Stimulated activated CD4-positive, alpha-beta T cell treated with anti-CD3 and anti-CD28 coated beads, Interleukin-2, amount 100 ng/mL, for 48 hours (primary cell): ENCODE data around the gene SPATA19.
"Not testable (repeated sequence)": the region's sequence is repeated elsewhere in the genome, so short reads cannot be mapped to it uniquely, and the experiment has no call there.

ENCODE experiments used
- DNase-seq, 2 donors: peaks; one replicate each; pipeline ENCODE4 v3.0.0-alpha.2; 2020

The SPATA19 gene

DNA sequence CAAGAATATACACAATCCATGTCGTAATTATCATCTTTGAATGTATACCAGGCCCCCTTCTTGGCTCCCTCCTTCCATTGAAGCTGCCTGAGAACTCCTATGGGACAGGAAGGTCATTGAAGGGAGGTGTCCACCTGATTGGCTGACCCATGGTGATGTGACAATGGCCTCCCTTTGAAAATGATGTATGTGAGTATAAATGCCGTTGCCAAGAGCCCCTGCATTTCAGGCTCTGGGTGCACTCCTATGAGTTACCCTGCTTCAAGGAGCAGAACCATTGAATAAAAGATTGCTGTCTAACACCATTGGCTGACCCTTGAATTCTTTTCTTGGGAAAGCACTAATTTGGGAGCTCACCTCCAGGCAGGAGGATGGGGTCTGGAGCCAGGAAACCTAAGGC is at the start of gene SPATA19:
Gene SPATA19 (minus strand): TSS at position 101 of the 400 bp plus-strand sequence. CDS start 67 bp downstream, at position 34.
- DNase-seq = no peak

DNA sequence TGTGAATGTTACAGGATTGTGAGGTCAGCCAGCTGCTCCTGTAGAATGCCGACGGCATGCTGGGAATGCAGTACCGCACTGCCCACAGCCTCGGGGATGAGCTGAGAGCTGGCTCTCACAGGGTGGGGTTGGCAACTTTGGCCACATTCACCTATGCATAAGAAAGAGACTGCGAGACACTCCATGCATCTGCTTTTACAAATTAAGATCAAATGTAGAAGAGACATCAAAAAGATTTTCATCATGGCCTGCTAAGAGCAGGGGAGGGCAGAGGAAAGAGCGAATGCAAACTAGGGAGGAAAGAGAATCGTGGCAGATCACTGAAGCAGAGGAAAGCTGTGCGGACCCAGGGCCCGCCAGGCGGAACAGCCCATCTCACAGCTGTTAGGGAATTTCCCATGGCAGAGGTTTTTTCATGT is 49.8 kb upstream of the SPATA19 start:
- no peak for DNase-seq

DNA sequence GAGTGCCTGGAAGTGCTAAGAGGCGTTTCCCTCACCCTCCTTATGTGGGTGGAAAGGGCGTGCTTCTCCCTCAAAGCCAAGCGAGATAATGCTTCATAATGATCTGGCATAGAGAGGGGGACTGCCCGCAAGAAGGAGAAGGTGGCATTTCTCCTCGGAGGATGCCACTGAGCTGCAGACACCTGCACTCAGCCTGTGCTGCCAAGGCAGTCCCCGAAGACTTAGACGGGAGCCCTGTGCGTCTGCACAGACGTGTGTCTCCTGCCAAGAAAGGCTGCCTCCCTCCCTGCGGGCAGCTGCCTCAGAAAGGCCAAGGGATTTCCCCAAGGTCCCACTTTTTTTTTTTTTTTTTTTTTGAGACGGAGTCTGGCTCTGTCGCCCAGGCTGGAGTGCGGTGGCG is 48.1 kb upstream of the SPATA19 start:
- no peak for DNase-seq

GRCh38 chr11:133892584-133893380 is 47.5 kb upstream of the SPATA19 start:
- DNase-seq = no peak

DNA sequence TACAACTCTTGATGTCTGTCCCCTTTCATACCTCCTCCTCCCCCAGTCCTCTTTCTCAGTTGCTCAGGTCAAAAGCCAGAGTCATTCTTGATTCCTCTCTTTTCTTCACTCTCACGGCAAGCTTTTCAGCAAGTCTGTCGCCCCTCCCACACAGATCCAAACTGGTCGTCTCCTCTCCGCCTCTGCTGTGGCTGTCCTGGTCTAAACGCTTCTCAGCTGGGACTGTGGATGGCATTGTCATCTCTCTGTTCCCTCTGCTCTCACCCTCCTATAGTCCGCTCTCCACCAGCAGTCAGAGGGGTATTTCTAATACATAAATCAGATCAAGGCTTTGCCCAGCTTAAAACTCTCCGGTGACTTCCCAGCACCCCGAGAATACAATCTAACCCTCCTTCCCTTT is 46.8 kb upstream of the SPATA19 start:
- DNase-seq = no peak

GRCh38 chr11:133889893-133890292 is 44.6 kb upstream of the SPATA19 start:
- no peak for DNase-seq

DNA sequence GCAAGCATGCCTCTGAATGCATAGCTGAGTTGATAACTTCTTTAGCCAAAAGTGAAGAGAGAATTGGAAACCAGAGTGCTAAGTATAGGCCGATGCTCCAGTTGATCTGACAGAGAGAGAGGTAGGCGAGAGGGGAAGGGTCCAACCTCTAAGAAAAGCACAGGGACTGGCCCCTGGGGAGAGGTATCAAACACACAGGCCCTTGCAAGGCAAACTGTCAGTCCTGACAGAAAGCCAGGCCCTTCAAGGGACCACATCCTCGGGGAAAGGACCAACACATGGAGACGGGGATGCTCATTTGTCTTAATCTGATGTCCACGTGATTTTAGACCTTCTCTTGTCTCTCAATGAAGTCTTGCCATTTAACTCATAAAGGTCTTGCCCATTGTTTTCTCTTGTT is 43.9 kb upstream of the SPATA19 start:
- no peak for DNase-seq

DNA sequence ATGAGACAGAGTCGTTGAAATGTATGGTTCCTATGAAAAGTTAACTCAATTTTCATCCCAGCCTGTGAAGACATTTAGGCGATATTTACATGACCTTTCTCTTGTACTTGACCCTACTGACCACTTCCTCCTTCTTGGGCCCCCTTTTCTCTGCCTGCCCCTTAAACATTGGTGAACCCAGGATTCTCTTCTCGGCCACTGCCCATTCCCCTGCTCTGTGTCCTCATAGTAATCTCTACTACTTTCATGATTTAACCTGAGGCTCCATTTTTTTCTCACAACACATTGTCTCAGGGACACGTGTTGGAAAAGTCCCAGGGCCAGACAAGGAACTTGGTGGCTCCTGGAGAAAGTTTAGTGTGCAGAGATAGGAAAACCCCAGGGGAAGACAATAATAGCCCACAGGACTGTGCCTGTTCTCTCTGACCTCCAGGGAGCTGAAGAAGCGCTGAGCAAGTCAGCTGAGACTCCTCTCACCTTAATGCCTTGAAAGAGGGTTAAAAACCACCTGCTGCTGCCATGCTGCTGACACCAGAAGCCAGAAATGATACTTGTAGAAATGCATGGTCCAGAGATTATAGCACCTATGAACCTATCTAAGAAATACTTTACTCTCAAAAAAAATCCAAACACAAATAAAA is 42.5 kb upstream of the SPATA19 start:
- no peak for DNase-seq

DNA sequence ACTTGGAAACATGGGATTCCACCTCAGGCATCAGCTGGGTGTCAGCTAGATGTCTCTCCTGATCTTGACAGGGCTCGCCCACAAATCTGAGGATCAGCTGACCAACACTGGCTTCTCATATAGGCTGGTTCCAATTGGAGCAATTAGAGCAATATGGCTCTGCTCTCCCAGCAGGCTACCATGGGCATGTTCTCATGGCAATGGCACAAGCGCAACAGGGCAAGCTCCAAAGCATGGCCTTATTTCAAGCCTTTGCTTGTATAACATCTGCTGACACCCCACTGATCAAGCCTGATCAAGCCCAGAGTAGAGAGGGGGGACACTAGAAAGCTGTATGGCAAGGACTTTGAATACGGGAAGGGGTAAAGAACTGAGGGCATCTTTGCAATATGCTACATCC is 40.7 kb upstream of the SPATA19 start:
- DNase-seq = no peak

GRCh38 chr11:133872160-133872559 is 26.8 kb upstream of the SPATA19 start:
- DNase-seq = no peak

- no peak for DNase-seq
Measured at GRCh38 chr11:133867456-133867855, 22.1 kb upstream of the SPATA19 start.

DNA sequence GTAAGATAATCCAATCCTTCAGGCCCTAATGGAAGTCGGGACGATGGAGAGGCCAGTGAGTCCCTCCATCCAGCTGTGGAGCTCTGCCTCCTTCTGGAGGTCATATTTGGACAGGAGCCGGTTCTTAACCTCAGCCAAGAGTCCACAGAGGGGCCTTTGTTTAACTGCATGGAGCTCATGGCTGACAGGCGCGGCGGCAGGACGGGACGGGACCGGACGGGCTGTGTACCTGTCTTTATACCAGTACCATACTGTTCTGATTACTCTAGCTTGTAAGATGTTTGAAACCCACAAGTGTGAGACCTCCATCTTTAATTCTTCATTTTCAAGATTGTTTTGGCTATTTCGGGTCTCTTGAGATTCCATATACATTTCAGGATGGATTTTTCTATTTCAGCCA is 20.2 kb upstream of the SPATA19 start:
- no peak for DNase-seq

GRCh38 chr11:133864756-133865155 is 19.4 kb upstream of the SPATA19 start:
- no peak for DNase-seq

GRCh38 chr11:133860151-133860550 is 14.8 kb upstream of the SPATA19 start:
- no peak for DNase-seq

DNA sequence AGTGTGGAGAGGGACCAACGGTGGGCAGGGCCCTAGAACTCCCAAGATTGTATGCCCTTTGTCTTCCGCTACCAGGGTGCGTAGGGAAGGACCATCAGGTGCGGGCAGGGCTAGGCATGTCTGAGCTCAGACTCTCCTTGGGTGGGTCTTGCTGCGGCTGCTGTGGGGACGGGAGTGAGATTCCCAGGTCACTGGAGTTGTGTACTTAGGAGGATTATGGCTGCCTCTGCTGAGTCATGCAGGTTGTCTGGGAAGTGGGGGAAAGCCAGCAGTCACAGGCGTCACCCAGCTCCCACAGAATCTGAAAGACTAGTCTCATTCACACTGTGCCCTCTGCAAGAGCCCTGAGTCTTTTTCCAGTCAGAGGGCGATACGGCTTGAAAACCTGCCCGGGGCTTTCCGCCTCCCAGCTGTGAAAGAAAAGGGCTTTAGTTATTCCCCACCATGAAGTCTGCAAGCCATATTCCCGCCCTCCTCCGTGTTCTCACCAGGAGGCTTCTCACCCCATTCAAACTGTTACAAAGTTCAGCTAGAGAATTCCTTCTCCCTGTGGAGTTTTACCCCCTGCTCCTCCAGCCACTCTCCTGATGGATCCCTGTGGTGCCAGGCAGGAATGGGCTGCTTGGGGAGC is 9.1 kb upstream of the SPATA19 start:
- DNase-seq = not testable (repeated sequence)

DNA sequence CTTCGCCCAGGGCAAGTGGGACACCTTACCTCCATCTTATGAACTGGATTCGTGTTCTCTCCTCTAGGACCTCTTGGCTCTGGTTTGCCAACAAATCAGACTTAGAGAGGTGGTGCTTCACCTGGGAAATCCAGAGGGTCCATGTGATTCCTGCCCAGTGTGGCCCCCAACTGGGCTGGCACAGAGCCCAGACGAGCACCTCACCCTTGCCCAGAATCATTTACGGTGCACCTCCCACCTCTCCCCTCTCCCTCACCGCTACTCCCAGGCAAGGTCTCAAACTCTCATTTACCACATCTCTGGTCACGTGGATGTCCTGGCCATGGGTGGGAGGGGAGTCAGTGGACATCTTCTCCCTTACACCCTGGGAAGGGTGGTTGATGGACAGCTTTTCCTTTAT is 1.1 kb downstream of the SPATA19 start:
- DNase-seq = no peak

DNA sequence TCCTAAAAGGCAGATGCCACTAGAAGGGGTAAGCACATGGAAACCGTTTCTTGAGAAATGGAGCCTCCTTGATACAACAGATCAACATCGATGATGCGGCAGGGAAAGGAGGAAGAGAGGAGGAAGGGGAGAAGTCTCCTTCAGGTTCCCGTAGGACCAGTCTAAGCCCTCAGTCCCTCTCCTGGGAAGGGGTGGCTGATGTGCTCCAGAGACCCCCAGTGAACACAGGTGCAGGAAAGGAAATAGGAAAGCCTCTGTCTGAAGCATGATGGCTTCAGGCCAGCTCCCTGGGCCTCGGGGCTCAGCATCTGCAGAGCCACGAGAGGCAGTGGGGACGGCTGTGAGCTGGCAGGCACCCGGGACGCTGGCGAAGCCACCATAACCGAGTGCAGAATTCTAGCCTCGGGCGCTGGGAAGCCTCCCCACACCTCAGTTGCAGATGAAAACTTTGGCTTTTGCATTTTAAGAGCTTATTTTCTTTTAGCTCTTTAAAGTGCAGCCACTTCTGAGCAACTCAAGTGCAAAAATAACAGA is 1.8 kb downstream of the SPATA19 start:
- DNase-seq = no peak

DNA sequence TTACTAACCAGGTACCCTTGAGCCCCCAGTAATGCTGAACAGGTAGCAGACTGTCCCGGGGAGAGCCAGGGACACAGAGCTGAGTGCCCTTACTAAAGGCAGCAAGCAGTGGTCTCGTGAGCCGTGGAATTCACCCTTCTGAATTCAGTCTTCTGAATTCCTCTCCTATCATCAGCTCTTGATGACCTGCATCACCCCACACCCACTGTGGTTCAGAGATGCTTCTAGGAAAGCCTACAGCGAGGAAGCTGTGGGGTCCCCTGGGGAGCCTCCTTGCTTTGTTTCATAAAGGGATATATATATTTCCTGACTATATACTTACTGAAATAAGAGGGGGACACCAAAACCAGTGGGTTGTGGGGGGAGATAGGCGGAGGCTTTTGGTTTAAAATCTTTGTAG is 2.6 kb downstream of the SPATA19 start:
- DNase-seq = no peak

DNA sequence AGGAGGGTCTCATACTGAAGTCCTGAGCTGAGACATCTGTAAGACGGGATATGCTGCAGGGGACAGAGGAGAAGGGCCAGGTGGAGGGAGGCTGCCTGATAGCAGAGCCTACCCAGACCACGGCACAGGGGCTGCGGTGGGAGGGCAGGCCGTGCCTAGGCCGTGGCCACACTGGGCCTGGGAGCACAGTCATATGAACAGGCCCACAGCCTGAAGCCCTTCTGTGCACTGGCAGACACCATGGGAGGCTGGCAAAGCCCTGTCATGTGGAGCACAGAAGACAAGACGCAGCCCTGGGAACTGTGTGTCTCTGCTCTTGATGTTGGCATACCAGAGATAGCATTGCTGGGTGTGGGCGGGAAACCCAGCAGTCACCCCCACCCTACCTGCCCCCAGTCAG is 3.3 kb downstream of the SPATA19 start:
- DNase-seq = no peak

- DNase-seq = no peak
Measured at GRCh38 chr11:133841279-133842043, 3.9 kb downstream of the SPATA19 start.

- no peak for DNase-seq
Measured at GRCh38 chr11:133840479-133840941, 4.8 kb downstream of the SPATA19 start.

DNA sequence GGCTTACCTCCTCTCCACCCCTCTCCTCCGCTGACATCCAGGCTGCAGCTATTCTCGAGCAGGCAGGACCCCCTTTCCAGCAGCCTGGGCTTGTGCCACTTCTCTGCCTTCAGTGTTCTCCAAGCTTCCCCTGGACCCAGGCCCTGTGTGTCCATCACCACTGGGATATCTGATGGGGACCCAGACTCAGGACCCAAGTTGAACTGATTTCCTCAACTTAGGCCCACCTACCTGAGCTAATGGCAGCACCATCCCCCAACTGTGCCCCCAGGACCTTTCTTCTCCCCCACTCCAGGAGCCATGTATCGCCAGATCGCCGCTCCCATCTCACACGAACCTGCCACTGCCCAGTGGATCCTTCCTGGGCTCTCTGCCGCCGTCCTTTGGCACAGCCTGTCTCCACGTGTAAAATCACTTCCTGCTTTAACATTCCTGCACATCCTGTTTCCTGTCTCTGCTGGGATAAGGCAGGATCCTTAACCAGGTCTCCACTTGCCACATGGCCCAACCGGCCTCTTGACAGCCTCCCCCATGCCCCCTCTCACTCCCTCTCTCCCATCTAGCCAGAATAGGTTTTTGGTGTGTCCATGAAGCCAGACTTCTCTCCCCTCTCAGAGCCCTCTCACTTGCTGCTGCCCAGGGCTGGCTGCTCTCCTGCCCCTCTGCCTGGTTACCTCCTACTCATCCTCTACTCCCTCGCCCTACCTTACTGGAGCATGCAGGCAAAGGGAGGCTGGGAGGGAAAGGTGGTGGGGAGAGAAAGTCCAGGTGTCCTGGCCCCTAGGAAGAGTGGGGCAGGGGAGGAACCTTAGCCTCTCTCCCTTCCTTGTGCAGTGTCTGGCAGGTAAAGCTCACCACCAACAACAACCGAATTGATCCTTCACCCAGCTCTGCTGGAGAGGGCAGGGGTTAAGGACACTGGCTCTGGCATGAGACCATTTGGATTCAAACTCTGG is 9.4 kb downstream of the SPATA19 start:
- no peak for DNase-seq
